SU-DHL-6 (cell line): Measurements from ENCODE around the gene WDCP.
"Not testable (repeated sequence)": the region's sequence is repeated elsewhere in the genome, so short reads cannot be mapped to it uniquely, and the experiment has no call there.

Experiments
- H2AFZ ChIP-seq: fragments of 200-600 bp; sonication (generic); 2 replicates; pipeline ENCODE4 v1.6.1; 2014; ENCODE audit warnings: low read depth, mild to moderate bottlenecking, moderate library complexity, mixed read lengths, antibody characterized with exemption, low read length; ENCODE audit not compliant: severe bottlenecking
- H3F3A ChIP-seq: fragments of 200-600 bp; shearing (Covaris generic); 2 replicates; pipeline ENCODE4 v1.6.0; 2016; ENCODE audit warnings: antibody characterized with exemption, mild to moderate bottlenecking; ENCODE audit not compliant: insufficient read depth
- H3K27ac ChIP-seq: fragments of 200-600 bp; sonication (generic); 2 replicates; pipeline ENCODE4 v1.5.1; 2016; ENCODE audit warnings: low read depth, mild to moderate bottlenecking, low read length, moderate library complexity, mixed read lengths
- H3K27me3 ChIP-seq: fragments of 200-600 bp; sonication (generic), shearing (Covaris generic); 2 replicates; pipeline ENCODE4 v1.6.0; 2014; ENCODE audit warnings: mild to moderate bottlenecking, low read length
- H3K36me3 ChIP-seq: fragments of 200-600 bp; sonication (generic); 2 replicates; pipeline ENCODE4 v1.6.1; 2014; ENCODE audit warnings: mild to moderate bottlenecking, low read length, mixed read lengths
- H3K4me2 ChIP-seq: fragments of 300-600, 200-600 bp; shearing (Covaris generic), sonication (generic); 2 replicates; pipeline ENCODE4 v1.6.0; 2014; ENCODE audit warnings: low read length, low read depth, mild to moderate bottlenecking; ENCODE audit not compliant: poor library complexity, severe bottlenecking
- H3K4me3 ChIP-seq: fragments of 200-600 bp; sonication (generic); 2 replicates; pipeline ENCODE4 v1.5.1; 2014; ENCODE audit warnings: antibody characterized with exemption, low read length, mild to moderate bottlenecking, mixed read lengths; ENCODE audit not compliant: insufficient read depth, poor library complexity, severe bottlenecking
- H3K79me2 ChIP-seq: fragments of 200-600 bp; sonication (generic); 2 replicates; pipeline ENCODE4 v1.6.1; 2014; ENCODE audit warnings: mild to moderate bottlenecking, low read length, moderate library complexity; ENCODE audit not compliant: insufficient read depth
- H3K9ac ChIP-seq: fragments of 200-600 bp; sonication (generic); 2 replicates; pipeline ENCODE4 v1.7.0; 2014; ENCODE audit warnings: mild to moderate bottlenecking, low read length
- H3K9me2 ChIP-seq: fragments of 200-600 bp; sonication (generic); replicated peaks from 2 replicates; pipeline ENCODE4 v1.6.1; 2014; ENCODE audit warnings: low read length; ENCODE audit not compliant: insufficient read depth
- H3K9me3 ChIP-seq: fragments of 200-600 bp; sonication (generic); 2 replicates; pipeline ENCODE4 v1.6.1; 2014; ENCODE audit warnings: low read length, mixed read lengths; ENCODE audit not compliant: insufficient read depth
- H4K20me1 ChIP-seq: fragments of 200-600 bp; sonication (generic); 2 replicates; pipeline ENCODE4 v1.6.1; 2014; ENCODE audit warnings: low read depth, mild to moderate bottlenecking, antibody characterized with exemption, low read length, moderate library complexity, mixed read lengths
- EZH2phosphoT487 ChIP-seq: fragments of 200-600 bp; sonication (generic), shearing (Covaris generic); conservative IDR thresholded peaks from 2 replicates; pipeline ENCODE4 v1.6.1; 2018; ENCODE audit warnings: mild to moderate bottlenecking, antibody characterized with exemption, low read length, moderate library complexity, mixed read lengths
- TF ChIP-seq, protein P1 (sequence below): fragments of 200-600 bp; sonication (generic); IDR thresholded peaks from one replicate; pipeline ENCODE4 v1.5.1; 2017; ENCODE audit warnings: antibody characterized with exemption, mild to moderate bottlenecking, low read length, moderate library complexity; ENCODE audit not compliant: insufficient read depth, poor library complexity, severe bottlenecking

WDCP gene

DNA sequence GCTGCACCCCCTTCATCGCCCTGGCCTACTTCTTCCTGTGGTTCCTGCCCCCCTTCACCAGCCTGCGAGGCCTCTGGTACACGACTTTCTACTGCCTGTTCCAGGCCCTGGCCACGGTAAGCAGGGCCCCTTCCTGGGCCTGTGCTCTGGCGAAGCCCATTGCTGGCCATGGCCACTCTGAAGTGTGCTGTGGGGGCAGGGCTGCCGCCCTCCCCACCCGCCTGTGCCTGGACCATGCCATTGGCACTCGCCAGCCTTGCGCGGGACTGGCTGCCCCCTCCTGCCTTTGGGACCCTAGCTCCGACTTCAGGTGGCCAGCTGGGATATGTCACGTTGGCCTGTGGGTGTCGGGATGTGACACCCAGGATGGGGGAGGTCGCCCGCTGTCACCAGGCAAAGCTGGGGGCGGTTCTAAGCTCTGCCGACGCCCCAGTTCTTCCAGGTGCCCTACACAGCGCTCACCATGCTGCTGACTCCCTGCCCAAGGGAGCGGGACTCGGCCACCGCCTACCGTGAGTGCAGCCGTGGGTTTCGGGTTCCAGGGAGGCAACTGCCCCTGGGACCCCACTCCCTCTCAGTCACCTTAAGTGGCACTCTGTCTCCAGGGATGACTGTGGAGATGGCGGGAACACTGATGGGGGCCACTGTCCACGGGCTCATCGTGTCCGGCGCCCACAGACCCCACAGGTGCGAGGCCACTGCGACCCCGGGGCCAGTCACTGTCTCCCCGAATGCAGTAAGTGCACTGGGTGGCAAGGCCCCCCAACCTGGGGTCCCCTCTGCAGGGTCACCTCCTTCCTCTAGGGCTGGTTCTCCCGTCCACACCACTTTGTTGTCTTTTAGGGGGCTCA is 30.1 kb downstream of the WDCP start:
- Histone ChIP-seq H2AFZ (no peak overlapping the region), H3K9ac (no peak overlapping the region), H4K20me1 (no peaks in the 10 kb centered on the region), H3K27ac (no peak overlapping the region), H3F3A (no peaks in the 10 kb centered on the region), H3K9me3 (no peaks in the 10 kb centered on the region), H3K4me3 (no peak overlapping the region), H3K79me2 (no peaks in the 10 kb centered on the region), H3K36me3 (no peaks in the 10 kb centered on the region), H3K4me2 (no peak overlapping the region), H3K9me2 (no peaks in the 10 kb centered on the region), H3K27me3 (no peaks in the 10 kb centered on the region)
- TF ChIP-seq EZH2phosphoT487: no peak
- TF ChIP-seq, protein P1, sequence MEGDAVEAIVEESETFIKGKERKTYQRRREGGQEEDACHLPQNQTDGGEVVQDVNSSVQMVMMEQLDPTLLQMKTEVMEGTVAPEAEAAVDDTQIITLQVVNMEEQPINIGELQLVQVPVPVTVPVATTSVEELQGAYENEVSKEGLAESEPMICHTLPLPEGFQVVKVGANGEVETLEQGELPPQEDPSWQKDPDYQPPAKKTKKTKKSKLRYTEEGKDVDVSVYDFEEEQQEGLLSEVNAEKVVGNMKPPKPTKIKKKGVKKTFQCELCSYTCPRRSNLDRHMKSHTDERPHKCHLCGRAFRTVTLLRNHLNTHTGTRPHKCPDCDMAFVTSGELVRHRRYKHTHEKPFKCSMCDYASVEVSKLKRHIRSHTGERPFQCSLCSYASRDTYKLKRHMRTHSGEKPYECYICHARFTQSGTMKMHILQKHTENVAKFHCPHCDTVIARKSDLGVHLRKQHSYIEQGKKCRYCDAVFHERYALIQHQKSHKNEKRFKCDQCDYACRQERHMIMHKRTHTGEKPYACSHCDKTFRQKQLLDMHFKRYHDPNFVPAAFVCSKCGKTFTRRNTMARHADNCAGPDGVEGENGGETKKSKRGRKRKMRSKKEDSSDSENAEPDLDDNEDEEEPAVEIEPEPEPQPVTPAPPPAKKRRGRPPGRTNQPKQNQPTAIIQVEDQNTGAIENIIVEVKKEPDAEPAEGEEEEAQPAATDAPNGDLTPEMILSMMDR: no peak

DNA sequence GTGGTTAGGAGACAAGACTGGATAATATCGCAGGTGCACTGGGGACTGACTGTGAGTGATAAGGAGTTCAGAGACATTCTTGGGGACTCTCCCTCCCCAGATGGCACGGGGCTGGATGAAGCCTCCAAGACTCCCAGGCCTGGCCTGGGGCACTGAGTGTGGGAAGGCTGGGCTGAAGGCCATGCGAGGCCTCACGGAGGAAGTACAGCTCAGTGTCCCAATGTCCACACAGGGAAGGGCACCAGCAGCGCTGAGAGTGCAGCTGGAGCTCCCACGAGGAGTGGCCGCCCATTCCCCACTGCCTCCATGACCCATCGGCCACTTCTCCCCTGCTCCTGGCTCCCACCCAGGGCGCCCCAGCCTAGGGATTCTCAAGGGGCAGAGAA is 30.8 kb downstream of the WDCP start:
- H3K27me3 ChIP-seq: no peaks in the 10 kb centered on the region
- no peaks in the 10 kb centered on the region for H4K20me1 ChIP-seq
- no peak overlapping the region for H3K4me2 ChIP-seq
- H3K36me3 ChIP-seq: no peaks in the 10 kb centered on the region
- H2AFZ ChIP-seq: no peak overlapping the region
- no peaks in the 10 kb centered on the region for H3K9me2 ChIP-seq
- no peaks in the 10 kb centered on the region for H3K9me3 ChIP-seq
- H3K4me3 ChIP-seq: no peak overlapping the region
- no peaks in the 10 kb centered on the region for H3F3A ChIP-seq
- H3K79me2 ChIP-seq: no peaks in the 10 kb centered on the region
- no peak overlapping the region for H3K9ac ChIP-seq
- no peak for TF ChIP-seq EZH2phosphoT487
- TF ChIP-seq, protein P1: no peak
- H3K27ac ChIP-seq: no peak overlapping the region

DNA sequence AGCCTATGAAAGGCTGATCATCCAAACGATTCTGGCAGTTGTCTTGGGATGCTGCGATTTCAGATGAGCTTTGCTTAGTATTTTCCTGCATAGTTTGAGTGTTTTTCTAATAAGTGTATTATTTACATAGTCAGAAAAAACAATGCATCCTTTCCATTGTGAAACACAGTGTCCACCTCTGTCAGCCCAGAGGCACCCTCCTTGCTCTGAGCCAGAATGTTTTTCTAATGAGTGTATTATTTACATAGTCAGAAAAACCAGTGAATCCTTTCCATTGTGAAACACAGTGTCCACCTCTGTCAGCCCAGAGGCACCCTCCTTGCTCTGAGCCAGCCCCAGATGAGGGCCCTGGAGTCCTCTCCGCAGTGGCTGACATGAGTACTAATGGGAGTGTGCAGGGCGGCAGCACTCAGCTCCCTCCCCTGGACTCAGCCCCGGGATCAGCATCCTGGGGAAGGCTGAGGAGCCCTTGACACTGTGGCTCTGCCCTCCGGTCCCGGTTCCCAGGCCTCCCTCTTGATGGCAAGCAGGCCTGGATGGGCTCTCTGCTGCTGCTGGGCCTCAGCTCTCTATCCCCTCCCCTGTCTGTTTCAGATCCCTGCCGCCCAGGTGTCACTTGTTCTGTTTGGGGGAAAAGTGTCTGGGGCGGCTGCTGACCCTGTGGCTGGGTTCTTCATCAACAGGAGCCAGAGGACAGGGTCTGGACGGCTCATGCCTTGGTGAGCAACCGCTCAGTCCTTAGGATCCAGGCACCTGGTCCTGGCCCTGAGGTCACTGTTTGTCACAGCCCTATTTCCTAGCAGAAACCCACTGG is 31.4 kb downstream of the WDCP start:
- no peak overlapping the region for H2AFZ ChIP-seq
- no peak overlapping the region for H3K4me2 ChIP-seq
- no peaks in the 10 kb centered on the region for H3K36me3 ChIP-seq
- H4K20me1 ChIP-seq: no peaks in the 10 kb centered on the region
- no peaks in the 10 kb centered on the region for H3K27me3 ChIP-seq
- no peak for TF ChIP-seq EZH2phosphoT487
- TF ChIP-seq, protein P1: no peak
- no peak overlapping the region for H3K4me3 ChIP-seq
- H3K27ac ChIP-seq: no peak overlapping the region
- H3K9me2 ChIP-seq: no peaks in the 10 kb centered on the region
- no peak overlapping the region for H3K9ac ChIP-seq
- H3K9me3 ChIP-seq: no peaks in the 10 kb centered on the region
- H3F3A ChIP-seq: no peaks in the 10 kb centered on the region
- H3K79me2 ChIP-seq: no peaks in the 10 kb centered on the region

DNA sequence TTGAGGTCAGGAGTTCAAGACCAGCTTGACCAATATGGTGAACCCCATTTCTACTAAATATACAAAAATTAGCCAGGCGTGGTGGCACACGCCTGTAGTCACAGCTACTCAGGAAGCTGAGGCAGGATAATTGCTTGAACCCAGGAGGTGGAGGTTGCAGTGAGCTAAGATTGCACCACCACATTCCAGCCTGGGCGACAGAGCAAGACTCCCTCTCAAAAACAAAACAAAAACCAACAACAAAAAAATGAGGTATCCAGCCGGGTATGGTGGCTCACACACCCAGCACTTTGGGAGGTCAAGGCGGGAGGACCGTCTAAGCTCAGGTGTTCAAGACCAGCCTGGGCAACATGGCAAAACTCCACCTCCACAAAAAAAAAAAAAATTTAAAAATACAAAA is 32.3 kb downstream of the WDCP start:
- not testable (repeated sequence) for H3K27me3 ChIP-seq, H4K20me1 ChIP-seq, H3K9me3 ChIP-seq, H3K79me2 ChIP-seq, H3K4me3 ChIP-seq, H3K4me2 ChIP-seq, H3K9me2 ChIP-seq, H3K36me3 ChIP-seq, H3K27ac ChIP-seq, H3K9ac ChIP-seq, H2AFZ ChIP-seq, H3F3A ChIP-seq
